ENCODE data around the gene AATF. TPM values are rescaled to one million over a fixed set of nuclear protein-coding genes. Genes with fewer than 3 reads are reported as not detected.

AATF gene
- total RNA-seq, 4 donors from 2014 or later = 26.4 to 54.8 (median 32.4) TPM

- ATAC-seq (ENCODE audit: low FRiP score) (no peak), DNase-seq (ENCODE audit: low spot score) (no peak)
- no peak for TF ChIP-seq CTCF (IDR thresholded peaks at IDR 0.05)
Observed at GRCh38 chr17:36980280-36980761, 31.6 kb downstream of the AATF start.

GRCh38 chr17:36983618-36984017, 34.9 kb downstream of the AATF start:
- DNase-seq (ENCODE audit: low spot score) (no peak), ATAC-seq (ENCODE audit: low FRiP score) (no peak)
- TF ChIP-seq CTCF (IDR thresholded peaks at IDR 0.05) = no peak

- DNase-seq (ENCODE audit: low spot score) (no peak), ATAC-seq (ENCODE audit: low FRiP score) (no peak)
- TF ChIP-seq CTCF (IDR thresholded peaks at IDR 0.05) = no peak
Observed at GRCh38 chr17:36989173-36989572, 40.4 kb downstream of the AATF start.

GRCh38 chr17:36992701-36993100, 43.9 kb downstream of the AATF start:
- no peak for ATAC-seq (ENCODE audit: low FRiP score)
- TF ChIP-seq CTCF (IDR thresholded peaks at IDR 0.05) = no peak
- DNase-seq (ENCODE audit: low spot score) = no peak

- DNase-seq (ENCODE audit: low spot score) = no peak
- no peak for ATAC-seq (ENCODE audit: low FRiP score)
- no peak for TF ChIP-seq CTCF (IDR thresholded peaks at IDR 0.05)
Observed at GRCh38 chr17:36993227-36993626, 44.5 kb downstream of the AATF start.

GRCh38 chr17:36994438-36994837, 45.7 kb downstream of the AATF start:
- ATAC-seq (ENCODE audit: low FRiP score) = no peak
- TF ChIP-seq CTCF (IDR thresholded peaks at IDR 0.05) = no peak

GRCh38 chr17:36999471-36999870, 50.7 kb downstream of the AATF start:
- no peak for TF ChIP-seq CTCF (IDR thresholded peaks at IDR 0.05)
- ATAC-seq (ENCODE audit: low FRiP score) (no peak), DNase-seq (ENCODE audit: low spot score) (no peak)

More at GRCh38 chr17:36994438-36994837, 45.7 kb downstream of the AATF start:
- DNase-seq (ENCODE audit: low spot score) = no peak

All from omental fat pad (tissue), 4 donors.